Measurements from ENCODE around the gene NRG2. TPM values are rescaled to one million over a fixed set of nuclear protein-coding genes. Genes with fewer than 3 reads are reported as not detected.

The NRG2 gene
- total and polyA plus RNA-seq, 2 of the 8 experiments (the other 6 are each of a cell fraction or from before 2014, with no cell fraction given): 0.27 to 0.54 TPM

DNA sequence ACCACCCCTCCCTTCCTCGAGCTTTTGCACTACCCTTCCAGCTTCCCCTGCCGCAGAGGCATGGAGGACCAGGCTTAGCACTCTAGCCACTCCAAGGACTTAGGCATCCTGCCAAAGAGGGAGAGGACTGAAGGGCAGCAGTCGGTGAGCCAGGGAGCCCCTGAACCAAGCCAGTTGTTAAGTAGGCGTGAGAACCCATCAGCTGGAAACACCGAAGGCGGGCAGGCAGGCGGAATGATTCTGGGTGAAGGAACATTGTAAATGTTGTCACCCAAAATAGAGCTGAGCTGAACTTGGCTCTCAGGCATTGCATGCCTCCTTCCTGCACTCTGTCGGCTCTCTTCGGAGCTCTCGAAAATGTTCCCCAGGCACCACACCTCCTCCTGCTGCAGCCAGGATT is 42.8 kb downstream of the NRG2 start:
- Histone ChIP-seq H2AK5ac (ENCODE audit: low read depth, low read length) (no peak overlapping the region), H2BK5ac (ENCODE audit: low read depth, low read length) (no peak overlapping the region), H4K20me1 (replicated peaks in 1 of 2; ENCODE audit: control insufficient read depth in 1 of 2, insufficient read depth in 2 of 2, low read length in 2 of 2) (peaks cover 0 to 2% of the 10 kb centered on the region in 2 experiments), H2BK12ac (ENCODE audit: low read depth, low read length) (no peak overlapping the region), H3K56ac (replicated peaks; ENCODE audit: insufficient read length, low read depth, low read length) (no peak overlapping the region), H3K79me2 (ENCODE audit: control insufficient read depth in 1 of 2, insufficient read depth in 2 of 2, low read length in 2 of 2) (no peaks in the 10 kb centered on the region), H3K23me2 (ENCODE audit: low read depth, low read length) (no peaks in the 10 kb centered on the region), H3K4ac (replicated peaks; ENCODE audit: insufficient read length, low read depth, low read length) (no peak overlapping the region), H3K27me3 (replicated peaks in 1 of 4; ENCODE audit: control insufficient read depth in 3 of 4, extremely low read depth in 1 of 4, insufficient read depth in 3 of 4, low read length in 3 of 4) (0 out of 7 replicates have a peak, but pooled peaks cover 0 to 2% (median 0%) of the 10 kb centered on the region in 4 experiments), H2BK20ac (ENCODE audit: low read length) (no peak overlapping the region), H3K79me1 (ENCODE audit: low read depth, low read length) (no peaks in the 10 kb centered on the region), H3K14ac (ENCODE audit: insufficient read length) (no peak overlapping the region), H3K23ac (ENCODE audit: insufficient read length) (no peak overlapping the region), H2BK120ac (replicated peaks; ENCODE audit: low read depth, low read length) (no peak overlapping the region), H4K8ac (ENCODE audit: extremely low read depth, insufficient read depth, low read length) (no peak overlapping the region; the same call in 1 of the 2 replicates), H3K4me1 (replicated peaks in 1 of 4; ENCODE audit: control insufficient read depth in 3 of 4, insufficient read depth in 4 of 4, low read length in 3 of 4) (no peaks in the 10 kb centered on the region), H4K5ac (ENCODE audit: insufficient read length, low read depth, low read length) (no peak overlapping the region), H3K36me3 (ENCODE audit: control insufficient read depth in 2 of 4, insufficient read depth in 4 of 4, low read length in 3 of 4) (no peaks in the 10 kb centered on the region), H3K18ac (ENCODE audit: extremely low read depth, low read length) (no peak overlapping the region), H3K27ac (ENCODE audit: low read depth, low read length) (no peak overlapping the region), H4K91ac (replicated peaks; ENCODE audit: insufficient read length, low read length) (no peak overlapping the region), H2AFZ (ENCODE audit: low read length) (no peak overlapping the region), H3K4me2 (ENCODE audit: insufficient read depth in 1 of 2, low read depth in 2 of 2, low read length in 2 of 2) (no peak overlapping the region), H3K4me3 (ENCODE audit: extremely low read depth in 1 of 4, insufficient read depth in 2 of 4, low read depth in 3 of 4, low read length in 4 of 4) (no peak overlapping the region), H3K9ac (replicated peaks in 1 of 4; ENCODE audit: extremely low read depth in 1 of 4, low read depth in 3 of 4, low read length in 3 of 4) (no peak overlapping the region), H3K9me3 (ENCODE audit: insufficient read depth in 2 of 2, low read depth in 1 of 2, low read length in 1 of 2) (no peaks in the 10 kb centered on the region), H2BK15ac (ENCODE audit: low read length) (no peak overlapping the region)
- ChIA-PET POLR2A (ENCODE audit: partially characterized antibody) (no interaction called here), CTCF (ENCODE audit: partially characterized antibody) (interaction anchor here (0.7 to 6.9 kb wide), 5 partner anchors 9 to 224 kb away, joined by 3 to 35 read pairs (median 3); no protein-coding TSS in a partner anchor)
- DNase-seq (ENCODE audit: low read depth in 1 of 2, low spot score in 2 of 2) (no peak), FAIRE-seq (no peak)
- 77% methylated on average over 10 of the region's 10 CpGs; no CpG with 5 or more reads in 1 of the 2 experiments for WGBS, 2 experiments (ENCODE audit: extremely low coverage in 1 of 2, insufficient coverage in 1 of 2, insufficient read length in 1 of 2, insufficient replicate concordance in 2 of 2, low coverage in 1 of 2, low lambda C conversion rate in 2 of 2, missing lambda C conversion rate in 1 of 2)
- TF ChIP-seq TAF7 (optimal IDR thresholded peaks at IDR 0.05; ENCODE audit: borderline replicate concordance, low read depth, low read length): no peak
- TF ChIP-seq CBX5 (IDR thresholded peaks at IDR 0.05; ENCODE audit: low read depth, low read length): no peak
- TF ChIP-seq EGR1 (IDR thresholded peaks at IDR 0.05; ENCODE audit: borderline replicate concordance, low read depth, low read length): no peak
- TF ChIP-seq SAP30 (IDR thresholded peaks at IDR 0.05; ENCODE audit: insufficient read depth, insufficient replicate concordance, low read length): no peak
- no peak for TF ChIP-seq SIN3A (conservative IDR thresholded peaks at IDR 0.05 in 1 of 2, IDR thresholded peaks at IDR 0.05 in 1 of 2; ENCODE audit: low read depth in 1 of 2, low read length in 2 of 2)
- no peak for TF ChIP-seq TEAD4 (IDR thresholded peaks at IDR 0.05; ENCODE audit: low read depth, low read length)
- no peak for TF ChIP-seq CHD2 (IDR thresholded peaks at IDR 0.05; ENCODE audit: low read length)

Measured in H1 (cell line).